Hindlimb muscle (tissue), 1 donor: Measurements from ENCODE around the gene CHRM1. TPM values are rescaled to one million over a fixed set of nuclear protein-coding genes. Genes with fewer than 3 reads are reported as not detected.
"Not testable (repeated sequence)": the region's sequence is repeated elsewhere in the genome, so short reads cannot be mapped to it uniquely, and the experiment has no call there.

Source experiments
- DNase-seq: peaks from one replicate; pipeline ENCODE4 v3.0.0-alpha.2; 2013
- polyA plus RNA-seq: library from polyadenylated mRNA; unstranded; fragments of 120-200 nt; gene quantifications from one replicate; pipeline ENCODE4 v1.2.1, GENCODE V29; 2013; ENCODE audit not compliant: insufficient read length

The CHRM1 gene
- not detected for polyA plus RNA-seq

- no peak for DNase-seq
Observed at GRCh38 chr11:62921201-62921572, at the start of gene CHRM1. Gene CHRM1 (minus strand): TSS chr11:62921363. CDS start chr11:62911100, 10,263 bp downstream.

- no peak for DNase-seq
Observed at GRCh38 chr11:62965574-62965973, 44.4 kb upstream of the CHRM1 start.

GRCh38 chr11:62962391-62962790 is 41.2 kb upstream of the CHRM1 start:
- DNase-seq, result no peak

GRCh38 chr11:62961017-62961570 is 39.9 kb upstream of the CHRM1 start:
- DNase-seq, result no peak

- no peak for DNase-seq
Observed at GRCh38 chr11:62959422-62959980, 38.3 kb upstream of the CHRM1 start.

- DNase-seq, result peak; percentile 72
Observed at GRCh38 chr11:62958547-62959421, 37.6 kb upstream of the CHRM1 start.

GRCh38 chr11:62957147-62957546 is 36.0 kb upstream of the CHRM1 start:
- no peak for DNase-seq

- DNase-seq, result no peak
Observed at GRCh38 chr11:62954478-62954877, 33.3 kb upstream of the CHRM1 start.

GRCh38 chr11:62953811-62954210 is 32.6 kb upstream of the CHRM1 start:
- no peak for DNase-seq

- no peak for DNase-seq
Observed at GRCh38 chr11:62948765-62949320, 27.7 kb upstream of the CHRM1 start.

- DNase-seq, result not testable (repeated sequence)
Observed at GRCh38 chr11:62945538-62945937, 24.4 kb upstream of the CHRM1 start.

- not testable (repeated sequence) for DNase-seq
Observed at GRCh38 chr11:62937528-62937927, 16.4 kb upstream of the CHRM1 start.

GRCh38 chr11:62934496-62934785 is 13.3 kb upstream of the CHRM1 start:
- DNase-seq, result no peak

- DNase-seq, result no peak
Observed at GRCh38 chr11:62933750-62934495, 12.8 kb upstream of the CHRM1 start.

- DNase-seq, result no peak
Observed at GRCh38 chr11:62933285-62933684, 12.1 kb upstream of the CHRM1 start.

- no peak for DNase-seq
Observed at GRCh38 chr11:62931499-62932278, 10.5 kb upstream of the CHRM1 start.

GRCh38 chr11:62930666-62931065 is 9.5 kb upstream of the CHRM1 start:
- DNase-seq, result no peak

- DNase-seq, result peak; percentile 52
Observed at GRCh38 chr11:62930157-62930556, 9.0 kb upstream of the CHRM1 start.

GRCh38 chr11:62928011-62928410 is 6.8 kb upstream of the CHRM1 start:
- no peak for DNase-seq

GRCh38 chr11:62926680-62927455 is 5.7 kb upstream of the CHRM1 start:
- no peak for DNase-seq
